NCI-H748 (cell line): Measurements from ENCODE around the gene NOSTRIN.
"Not testable (repeated sequence)": the region's sequence is repeated elsewhere in the genome, so short reads cannot be mapped to it uniquely, and the experiment has no call there.

Experiments
- DNase-seq: peaks from one replicate; lab custom pipeline; 2025; ENCODE audit not compliant: unreplicated experiment; lab: John Stamatoyannopoulos, UW

NOSTRIN gene

DNA sequence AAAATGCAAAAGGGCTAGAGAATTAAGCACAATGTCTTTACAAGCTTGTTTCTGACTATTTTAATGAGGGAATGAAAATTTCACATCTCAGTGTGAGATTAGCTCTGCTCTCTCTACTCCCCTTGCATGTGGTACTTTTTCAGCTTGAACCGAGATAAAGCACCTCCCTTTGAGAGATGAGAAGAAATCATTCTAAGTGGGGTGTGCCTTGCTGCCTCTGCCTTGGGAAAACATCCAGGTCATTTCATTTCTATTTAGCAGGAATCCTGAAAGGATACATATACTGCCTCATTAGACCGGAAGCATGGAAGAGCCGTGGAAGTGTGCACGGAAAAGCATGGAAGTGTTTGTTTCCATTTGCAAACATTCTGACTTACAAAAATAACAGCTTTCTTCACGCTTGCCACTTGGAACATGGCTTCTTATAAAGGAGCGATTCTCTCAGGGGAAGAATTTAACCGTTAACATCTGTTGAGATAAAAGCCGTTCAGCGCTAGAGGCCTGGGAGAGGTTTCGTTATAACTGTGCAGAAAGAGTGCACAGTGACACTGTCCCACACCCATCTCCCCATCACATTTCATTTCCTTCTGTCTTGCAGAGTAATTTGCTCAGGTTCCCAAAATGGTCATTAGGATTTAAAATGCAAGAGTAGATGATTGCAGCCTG, 16.7 kb downstream of the NOSTRIN start:
- no peak for DNase-seq

DNA sequence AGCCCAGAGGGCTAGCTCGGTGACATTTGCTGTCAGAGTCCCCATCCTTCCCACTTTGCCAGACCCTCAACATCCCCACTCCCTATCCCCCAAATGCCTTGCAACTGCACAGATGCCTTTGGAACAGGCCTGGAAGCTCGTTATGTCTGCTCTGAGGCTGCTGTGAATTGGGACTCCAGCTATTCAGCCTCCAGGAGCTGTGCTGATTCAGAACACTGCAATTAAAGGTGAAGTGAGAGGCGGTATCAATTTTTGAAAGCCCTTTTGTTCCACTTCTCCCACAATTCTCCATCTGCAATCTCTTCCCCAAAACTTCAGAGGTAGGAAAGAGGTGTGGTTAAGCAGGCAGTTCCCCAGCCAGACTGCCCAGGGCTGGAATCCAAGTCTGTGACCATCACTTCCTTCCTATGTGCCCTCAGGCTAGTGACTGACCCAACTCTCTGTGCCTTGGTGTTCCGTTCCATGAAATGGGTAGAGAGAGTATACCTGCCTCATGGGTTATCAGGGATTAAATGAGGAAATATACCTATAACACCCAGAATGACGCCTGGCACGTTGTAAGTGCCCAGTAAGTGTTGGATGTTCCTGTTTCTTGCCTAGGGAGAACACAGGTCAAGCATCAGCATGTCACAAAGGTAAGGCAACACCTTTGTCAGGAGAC, 17.5 kb downstream of the NOSTRIN start:
- DNase-seq = no peak

DNA sequence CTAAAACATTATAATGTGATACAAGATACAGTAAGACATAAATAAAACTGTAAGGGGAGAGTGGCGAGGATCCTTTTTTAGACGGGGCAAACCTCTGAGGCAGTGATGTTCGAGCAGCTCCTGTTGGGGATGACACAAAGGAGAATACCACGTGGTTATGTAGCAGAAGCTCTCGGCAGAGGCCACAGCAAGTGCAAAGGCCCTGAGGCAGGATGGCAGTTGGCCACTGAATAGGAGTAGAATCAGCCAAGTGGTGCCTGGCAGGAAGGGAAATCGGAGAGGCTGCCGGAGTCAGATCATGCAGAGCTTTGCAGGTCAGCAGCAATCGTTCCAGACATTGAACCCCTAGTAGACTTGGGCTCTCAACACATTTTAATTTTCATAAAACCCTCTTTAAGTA, 19.1 kb downstream of the NOSTRIN start:
- no peak for DNase-seq

DNA sequence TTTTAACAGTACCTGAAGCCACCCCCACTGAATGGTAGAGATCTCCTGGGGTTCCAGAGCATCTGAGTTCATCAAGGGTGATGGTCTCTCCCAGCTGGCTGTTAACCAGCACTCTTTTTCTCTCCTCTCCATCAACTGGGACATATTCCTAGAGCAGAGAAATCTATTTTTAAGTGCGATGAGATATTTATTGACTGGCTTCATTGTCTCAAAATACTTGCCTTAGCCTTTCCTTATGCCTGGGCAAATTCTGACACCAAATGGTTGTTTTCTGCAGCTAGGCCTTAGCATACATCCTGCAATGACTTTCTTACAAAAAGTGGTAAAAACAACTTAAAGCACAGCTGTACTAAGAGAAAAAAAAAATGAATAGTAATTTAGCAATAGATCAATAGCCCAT, 19.6 kb downstream of the NOSTRIN start:
- DNase-seq = no peak

DNA sequence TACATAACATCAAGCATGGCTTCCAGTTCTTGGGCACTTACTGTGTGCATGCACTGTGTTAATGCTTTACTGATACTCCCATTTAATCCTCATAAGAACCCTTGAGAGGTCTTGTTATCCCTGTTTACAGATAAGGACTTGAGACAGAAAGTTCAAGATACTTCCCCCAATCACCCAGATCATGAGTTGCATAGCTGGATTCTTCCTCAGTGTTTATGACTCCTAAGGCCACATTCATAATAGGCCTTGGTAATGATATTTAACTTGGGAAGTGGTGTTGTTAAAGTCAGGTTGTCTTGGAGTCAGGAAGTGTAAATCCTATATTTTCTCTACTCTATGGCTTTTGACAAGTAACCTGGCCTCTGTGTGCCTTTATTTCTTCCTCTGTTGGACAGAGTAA, 22.7 kb downstream of the NOSTRIN start:
- no peak for DNase-seq

DNA sequence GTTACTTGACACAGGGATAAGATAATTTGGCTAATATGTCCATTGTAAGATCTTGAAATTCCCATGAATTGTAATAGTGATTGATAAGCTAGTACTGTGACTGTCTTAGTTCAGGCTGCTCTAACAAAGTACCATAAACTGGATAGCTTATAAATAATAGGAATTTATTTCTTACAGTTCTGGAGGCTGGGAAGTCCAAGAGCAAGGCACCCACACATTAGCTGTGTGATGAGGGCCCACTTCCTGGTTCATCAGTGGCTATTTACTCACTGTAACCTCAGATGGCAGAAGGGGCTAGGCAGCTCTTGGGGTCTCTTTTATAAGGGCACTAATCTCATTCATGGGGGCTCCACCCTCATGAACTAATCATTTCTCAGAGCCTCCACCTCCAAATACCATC, 28.5 kb downstream of the NOSTRIN start:
- DNase-seq = no peak

DNA sequence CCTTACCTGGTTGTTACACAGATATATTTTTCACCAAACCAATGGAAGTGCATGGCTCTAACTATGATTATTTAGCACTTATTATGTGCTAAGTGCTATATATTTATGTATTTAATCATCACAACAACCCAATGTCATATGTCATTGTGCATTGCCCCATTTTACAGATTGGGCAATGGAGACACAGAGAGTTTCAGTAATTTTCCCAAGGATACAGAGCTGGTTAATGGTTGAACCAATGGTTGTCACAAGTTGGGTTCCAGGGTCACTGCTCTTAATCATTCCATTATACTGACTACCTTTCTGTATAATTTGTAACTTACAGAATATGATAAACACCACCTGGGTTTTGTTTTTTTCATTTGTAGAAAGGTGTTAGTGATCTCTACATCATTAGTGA, 29.2 kb downstream of the NOSTRIN start:
- no peak for DNase-seq

DNA sequence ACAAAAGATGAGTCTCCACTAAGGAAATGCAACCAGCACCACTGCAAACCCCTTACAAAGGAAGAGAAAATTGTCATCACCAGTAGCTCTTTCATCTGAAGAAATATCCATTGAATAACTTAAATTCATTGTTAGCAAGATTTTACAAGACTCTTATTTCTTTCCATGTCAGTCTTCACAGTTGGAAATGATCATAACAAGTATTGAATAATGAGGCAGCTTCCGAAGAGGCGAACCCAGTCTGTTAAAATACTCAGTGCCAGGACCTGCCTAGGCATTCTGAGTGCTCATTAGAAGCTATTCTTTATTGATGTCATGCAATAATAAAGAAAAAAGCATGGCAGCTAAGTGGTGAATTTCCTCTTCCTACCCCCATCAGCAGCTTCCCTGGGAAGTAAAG, 33.5 kb downstream of the NOSTRIN start:
- no peak for DNase-seq

DNA sequence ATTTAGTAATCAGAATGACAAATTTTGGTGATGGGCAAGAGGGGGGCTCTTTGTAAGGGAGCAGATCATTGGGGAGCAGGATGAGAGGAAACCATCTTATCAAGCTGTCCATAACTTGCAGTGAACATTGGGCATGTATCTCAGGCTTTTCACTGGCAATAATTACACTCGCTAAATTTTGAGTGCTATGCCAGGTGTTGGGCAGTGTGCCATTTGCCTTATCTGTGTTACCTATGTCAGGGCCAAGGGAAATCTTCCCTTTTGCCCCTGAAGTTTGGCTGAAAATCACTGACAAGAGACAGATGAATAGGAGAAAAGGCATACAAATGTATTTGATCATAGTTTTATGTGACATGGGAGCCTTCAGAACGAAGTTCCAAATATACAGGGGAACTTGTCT, 39.0 kb downstream of the NOSTRIN start:
- DNase-seq = peak; percentile 35

DNA sequence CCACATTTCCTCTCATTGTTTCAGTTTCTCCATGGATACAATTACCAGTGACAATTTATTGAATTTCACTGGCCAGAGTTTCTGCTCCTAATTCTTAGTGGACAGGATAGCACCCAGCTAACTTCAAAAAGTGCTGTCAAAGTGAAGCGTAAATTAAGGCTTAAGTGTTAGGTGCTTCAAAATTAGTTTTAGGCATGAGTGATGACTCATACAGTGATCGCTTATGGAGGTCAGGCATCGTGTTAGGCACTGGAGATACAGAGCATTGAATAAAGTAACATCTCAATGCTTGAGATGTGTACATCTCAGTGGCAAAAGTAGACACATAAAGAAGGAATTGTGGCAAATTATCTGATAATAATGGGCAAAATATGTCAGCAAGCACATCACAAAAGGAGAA, 40.8 kb downstream of the NOSTRIN start:
- no peak for DNase-seq

DNA sequence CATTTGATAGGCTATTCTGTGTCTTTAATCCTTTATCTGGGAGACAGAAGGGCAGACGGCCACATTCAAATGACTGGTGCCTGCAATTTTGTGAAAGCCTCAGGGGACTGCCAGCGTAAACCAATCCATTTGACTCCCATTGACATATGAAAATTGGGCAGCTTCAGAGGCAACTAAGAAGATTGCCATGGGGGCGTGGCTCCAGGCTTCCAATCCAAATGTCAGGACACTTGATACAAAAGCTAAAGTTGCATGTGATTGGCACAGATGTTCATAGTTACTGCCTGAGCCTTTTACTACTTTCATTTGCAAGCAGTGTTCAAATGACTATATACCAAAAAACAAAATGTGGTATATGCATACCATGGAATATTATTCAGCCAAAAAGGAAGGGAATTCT, 45.8 kb downstream of the NOSTRIN start:
- DNase-seq = peak; percentile 79

DNA sequence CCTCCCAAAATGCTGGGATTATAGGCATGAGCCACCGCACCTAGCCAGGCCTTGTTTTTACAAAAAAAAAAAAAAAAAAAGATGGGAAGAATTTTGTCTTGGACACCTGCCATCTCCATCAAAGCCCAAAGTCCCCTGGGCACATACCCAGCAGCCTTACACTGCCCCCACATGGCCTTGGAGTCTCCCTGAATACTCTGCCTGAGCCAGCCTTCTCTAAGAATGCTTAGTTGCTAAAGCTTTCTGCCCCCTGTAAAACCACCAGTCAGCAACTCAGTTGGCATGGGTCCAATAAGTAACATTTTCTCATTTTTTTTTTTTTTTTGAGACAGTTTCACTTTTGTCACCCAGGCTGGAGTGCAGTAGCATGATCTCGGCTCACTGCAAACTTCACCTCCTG, 47.2 kb downstream of the NOSTRIN start:
- peak; percentile 25 for DNase-seq

DNA sequence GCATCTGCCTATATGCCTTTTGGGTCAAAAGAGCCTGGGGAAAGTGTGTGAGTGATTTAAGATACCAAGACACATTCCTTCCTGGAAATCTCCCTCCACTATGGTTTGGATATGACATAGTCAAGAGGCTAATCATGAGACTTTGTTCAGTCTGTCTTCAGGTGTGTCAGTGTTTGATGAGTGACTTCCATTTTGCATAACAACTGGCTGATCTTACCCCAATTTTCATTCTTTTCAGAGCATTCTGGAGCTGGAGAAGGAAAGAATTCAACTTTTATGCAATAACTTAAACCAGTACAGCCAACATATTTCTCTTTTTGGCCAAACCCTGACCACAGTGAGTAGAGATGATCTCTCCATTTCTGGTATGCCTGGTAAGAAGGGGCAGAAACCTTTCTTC, 48.4 kb downstream of the NOSTRIN start:
- no peak for DNase-seq

DNA sequence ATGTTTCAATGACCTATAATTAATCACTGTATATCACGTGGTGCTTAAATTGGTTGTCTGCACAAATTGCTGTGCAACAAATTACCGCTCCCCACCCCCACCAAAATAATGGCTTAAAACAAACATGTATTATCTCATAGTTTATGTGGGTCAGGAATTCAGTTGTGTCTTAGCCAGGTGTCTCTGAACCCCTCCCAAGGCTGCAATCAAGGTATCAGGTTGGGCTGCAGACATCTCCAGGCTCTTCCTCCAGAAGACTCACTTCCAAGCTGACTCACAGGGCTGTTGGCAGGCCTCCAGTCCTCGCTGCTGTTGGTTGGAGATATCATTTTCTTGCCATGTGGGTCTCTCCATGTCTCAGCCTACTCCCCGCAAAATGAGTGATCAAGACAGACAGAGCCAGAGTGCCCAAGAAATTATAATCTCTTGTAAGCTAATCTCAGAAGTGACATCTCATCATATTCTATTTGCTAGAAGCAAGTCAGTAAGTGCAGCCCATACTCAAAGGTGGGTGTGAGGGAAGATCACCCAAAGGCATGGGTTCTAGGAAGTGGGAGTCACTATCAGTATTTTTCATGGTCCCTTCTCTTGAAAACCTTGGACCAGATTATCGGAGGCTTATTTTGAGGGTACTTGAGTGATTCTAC, 49.4 kb downstream of the NOSTRIN start:
- DNase-seq = peak; percentile 70

DNA sequence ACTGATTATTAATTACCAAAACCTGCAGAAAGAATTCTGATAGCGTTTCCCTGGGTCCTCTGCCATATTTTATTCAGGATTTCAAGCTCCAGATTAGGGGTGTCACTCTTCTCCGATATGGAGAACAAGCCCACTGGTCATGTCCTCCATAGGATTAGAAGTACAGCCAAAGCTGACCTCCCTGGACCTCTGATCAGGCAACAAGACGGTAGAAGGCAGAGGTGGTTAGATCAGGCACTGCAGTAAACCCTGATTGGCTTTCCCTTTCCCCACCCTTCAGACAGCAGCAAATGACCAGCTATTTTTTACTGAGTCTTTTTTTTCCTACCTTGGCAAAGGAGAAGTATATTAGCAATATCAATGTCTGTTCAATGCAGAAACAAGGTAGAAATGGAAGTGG, 50.0 kb downstream of the NOSTRIN start:
- DNase-seq = no peak

DNA sequence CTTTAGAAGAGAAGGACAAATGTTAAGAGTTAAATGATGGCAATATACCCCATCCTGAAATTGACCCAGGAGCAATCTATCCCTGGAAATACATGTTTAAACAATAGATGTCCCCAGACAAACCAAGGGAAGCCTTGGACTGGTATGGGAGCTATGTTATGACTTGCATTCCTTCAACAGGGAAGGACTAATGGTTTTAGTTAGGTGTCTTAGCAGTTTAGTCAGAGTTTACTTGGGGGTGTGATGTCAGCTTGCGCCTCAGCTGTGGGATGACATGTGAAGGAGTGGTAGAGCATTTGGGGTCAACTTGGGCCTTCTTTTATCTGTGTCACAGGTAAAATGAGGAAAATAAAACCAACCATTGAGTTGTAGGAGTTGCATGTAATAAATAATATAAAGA, 51.0 kb downstream of the NOSTRIN start:
- DNase-seq = no peak

DNA sequence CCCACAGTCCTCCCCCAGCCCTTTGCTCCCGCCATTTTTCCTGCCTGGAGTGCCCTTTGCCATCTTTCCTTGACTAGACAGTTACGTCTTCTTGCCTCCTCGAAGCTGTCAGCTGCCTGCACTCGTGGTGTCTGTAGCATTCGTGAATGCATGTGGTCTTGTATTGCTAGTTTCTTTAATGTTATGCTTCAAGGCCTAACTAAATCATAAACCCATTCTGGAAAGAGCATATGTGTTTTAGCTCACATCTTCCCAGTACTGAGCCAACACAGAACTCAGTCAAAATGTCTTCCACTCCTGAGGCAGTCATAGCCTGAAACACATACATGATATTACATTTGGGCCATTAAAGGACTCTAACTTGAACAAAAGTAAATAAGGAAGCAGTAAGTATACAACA, 52.2 kb downstream of the NOSTRIN start:
- DNase-seq = no peak

DNA sequence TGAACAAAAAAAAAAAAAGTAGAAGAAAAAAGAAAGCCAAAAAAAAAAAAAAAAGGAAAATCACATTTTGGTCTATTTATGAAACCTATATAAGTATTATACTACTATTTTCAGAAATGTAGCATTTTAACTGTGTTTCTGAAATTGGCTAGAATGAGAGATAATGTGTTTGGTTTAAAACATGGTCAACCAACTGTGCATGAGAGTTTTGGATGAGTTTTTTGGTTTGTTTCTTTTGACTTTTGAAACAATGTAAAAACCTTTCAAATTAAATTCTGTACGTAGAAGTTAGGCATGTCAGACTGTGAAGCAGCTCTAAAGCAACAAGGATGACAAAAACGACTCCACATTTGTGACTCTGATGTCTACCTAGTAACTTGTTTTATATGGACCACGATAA, 53.2 kb downstream of the NOSTRIN start:
- DNase-seq = no peak

DNA sequence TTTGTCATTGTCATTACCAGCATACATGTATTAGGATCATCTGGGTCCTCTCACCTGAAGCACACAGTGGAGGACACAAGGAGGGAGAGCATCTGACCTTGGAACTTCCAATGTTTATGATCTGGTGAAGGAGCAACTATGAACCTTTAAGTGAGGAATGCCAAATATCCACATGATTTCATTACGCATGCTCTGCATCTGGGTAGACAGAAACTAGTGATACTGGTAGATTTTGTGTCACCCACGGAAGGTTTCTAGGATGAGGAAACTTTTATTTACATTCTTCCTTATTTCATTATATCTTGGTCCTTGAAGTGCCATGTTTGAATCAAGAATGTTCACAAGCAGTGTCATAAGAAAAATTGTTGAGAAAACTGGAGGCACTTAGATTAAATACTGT, 55.7 kb downstream of the NOSTRIN start:
- DNase-seq = no peak

DNA sequence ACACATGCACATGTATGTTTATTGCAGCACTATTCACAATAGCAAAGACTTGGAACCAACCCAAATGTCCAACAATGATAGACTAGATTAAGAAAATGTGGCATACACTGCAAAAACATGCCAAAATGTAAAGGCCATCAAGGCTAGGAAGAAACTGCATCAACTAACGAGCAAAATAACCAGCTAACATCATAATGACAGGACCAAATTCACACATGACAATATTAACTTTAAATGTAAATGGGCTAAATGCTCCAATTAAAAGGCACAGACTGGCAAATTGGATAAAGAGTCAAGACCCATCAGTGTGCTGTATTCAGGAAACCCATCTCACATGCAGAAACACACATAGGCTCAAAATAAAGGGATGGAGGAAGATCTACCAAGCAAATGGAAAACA, 64.7 kb downstream of the NOSTRIN start:
- DNase-seq = not testable (repeated sequence)

DNA sequence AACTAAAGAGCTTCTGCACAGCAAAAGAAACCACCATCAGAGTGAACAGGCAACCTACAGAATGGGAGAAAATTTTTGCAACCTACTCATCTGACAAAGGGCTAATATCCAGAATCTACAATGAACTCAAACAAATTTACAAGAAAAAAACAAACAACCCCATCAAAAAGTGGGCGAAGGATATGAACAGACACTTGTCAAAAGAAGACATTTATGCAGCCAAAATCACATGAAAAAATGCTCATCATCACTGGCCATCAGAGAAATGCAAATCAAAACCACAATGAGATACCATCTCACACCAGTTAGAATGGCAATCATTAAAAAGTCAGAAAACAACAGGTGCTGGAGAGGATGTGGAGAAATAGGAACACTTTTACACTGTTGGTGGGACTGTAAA, 67.9 kb downstream of the NOSTRIN start:
- not testable (repeated sequence) for DNase-seq

DNA sequence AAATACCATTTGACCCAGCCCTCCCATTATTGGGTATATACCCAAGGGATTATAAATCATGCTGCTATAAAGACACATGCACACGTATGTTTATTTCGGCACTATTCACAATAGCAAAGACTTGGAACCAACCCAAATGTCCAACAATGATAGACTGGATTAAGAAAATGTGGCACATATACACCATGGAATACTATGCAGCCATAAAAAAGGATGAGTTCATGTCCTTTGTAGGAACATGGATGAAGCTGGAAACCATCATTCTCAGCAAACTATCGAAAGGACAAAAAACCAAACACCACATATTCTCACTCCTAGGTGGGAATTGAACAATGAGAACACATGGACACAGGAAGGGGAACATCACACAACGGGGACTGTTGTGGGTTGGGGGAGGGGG, 68.4 kb downstream of the NOSTRIN start:
- DNase-seq = not testable (repeated sequence)
